GM19023 (cell line): ENCODE data around the gene BIN1.

Source experiments
- ATAC-seq: cut with Tn5 transposase; IDR thresholded peaks from one replicate; pipeline ENCODE4 v1.9.1; 2021; ENCODE audit warnings: mild to moderate bottlenecking, moderate library complexity; ENCODE audit not compliant: unreplicated experiment

Gene BIN1

DNA sequence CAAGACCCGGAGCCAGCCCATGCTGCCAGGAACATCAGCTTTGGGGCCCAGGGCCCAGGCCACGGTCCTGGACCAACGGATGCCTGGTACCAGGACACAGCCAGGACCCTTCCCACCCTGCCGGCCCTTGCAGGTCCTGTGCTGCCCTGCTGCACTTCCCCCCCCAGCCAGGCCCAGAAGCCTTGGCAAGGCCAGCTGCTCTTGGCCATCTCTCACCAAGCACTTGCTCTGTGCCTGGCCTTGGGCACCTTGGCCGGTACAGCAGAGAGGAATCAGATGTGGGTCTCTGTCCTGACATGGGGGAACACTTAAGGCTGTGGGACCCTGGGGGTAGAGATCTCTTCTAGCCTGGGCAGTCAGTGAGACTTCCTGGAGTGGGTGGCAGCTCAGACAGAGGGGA, 28.9 kb downstream of the BIN1 start:
- ATAC-seq = no peak

DNA sequence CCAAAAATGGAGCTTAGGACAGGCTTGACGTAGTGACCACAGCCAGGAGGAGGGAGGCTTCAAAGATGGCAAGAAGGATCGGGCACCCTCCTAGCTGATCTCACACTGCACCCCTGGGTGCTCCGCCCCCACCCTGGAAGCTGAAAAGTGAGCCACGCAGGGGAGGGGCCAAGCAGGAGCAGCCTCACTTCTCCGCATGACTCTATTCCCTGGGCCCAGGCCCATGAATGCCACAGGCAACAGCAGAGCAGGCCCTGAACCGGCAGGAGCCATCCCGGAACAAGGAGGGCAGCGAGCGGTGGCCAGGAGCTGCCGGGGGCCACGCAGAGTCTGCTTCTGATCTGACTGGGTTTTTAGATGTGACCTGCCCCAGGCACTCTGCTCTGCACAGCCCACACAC, 30.0 kb downstream of the BIN1 start:
- ATAC-seq = no peak

DNA sequence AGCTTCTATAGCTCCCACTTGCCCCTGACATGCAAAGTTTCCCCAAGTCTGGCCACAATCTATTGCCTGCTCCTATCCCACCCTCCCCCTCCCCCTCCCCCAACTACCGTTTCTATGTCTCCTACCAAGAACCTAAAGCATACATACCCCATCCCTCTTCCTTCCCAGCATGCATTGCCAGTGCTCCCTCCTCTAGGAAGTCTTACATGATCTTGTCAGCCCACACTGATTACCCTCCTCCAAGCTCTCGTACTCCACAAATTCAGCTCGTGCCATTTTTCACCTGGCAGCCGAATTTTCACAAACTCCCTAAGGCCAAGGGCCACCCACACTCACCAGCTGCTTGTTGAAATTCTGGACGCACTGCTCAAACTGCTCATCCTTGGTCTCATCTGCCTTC, 30.7 kb downstream of the BIN1 start:
- no peak for ATAC-seq

DNA sequence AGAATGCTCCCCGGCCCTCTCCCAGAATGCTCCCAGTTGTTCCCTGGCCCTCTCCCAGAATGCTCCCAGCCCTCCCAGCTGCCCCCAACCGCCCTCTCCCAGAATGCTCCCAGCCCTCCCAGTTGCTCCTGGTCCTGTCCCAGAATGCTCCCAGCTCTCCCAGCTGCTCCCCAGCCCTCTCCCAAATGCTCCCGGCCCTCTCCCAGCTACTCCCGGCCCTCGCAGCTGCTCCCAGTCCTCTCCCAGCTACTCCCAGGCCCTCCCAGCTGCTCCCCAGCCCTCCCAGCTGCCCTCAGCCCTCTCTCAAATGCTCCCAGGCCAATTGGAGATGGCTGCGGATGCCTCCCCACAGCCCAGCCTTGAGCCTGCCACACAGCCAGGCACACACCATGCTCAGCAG, 31.1 kb downstream of the BIN1 start:
- ATAC-seq = no peak

DNA sequence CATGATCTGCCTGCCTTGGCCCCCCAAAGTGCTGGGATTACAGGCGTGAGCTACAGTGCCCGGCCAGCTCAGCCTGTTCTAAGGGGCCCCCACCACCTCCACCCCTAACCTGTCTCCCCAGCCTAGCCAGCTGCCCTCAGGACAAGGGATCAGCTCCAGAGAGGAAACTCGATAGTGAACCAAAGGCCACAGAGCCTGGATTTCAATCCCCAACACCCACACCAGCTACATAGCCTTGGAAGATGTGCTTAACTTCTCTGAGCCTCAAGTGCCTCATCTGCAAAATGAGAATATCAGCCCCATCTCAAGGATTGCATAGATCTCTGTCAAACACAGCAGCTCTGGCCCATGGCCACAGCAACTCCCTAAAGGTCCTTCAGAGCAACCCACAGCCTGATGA, 32.0 kb downstream of the BIN1 start:
- ATAC-seq = no peak

DNA sequence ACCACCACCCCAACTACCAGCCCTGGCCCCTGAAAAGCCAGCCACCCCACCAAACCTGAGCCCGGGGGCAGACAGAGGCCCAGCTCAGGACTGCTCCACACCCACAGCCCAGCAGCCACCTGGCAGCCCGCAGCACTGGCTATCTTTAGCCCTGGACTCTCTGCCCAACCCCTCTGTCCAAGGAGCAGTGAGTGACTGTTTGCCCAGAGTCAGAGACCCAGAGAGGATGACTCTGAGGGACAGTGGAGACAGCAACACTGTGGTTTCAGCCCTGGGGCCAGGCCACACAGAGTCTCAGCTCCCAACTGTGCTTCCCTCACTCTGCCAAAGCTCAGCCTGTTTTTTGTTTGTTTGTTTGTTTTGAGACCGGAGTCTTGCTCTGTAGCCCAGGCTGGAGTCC, 32.6 kb downstream of the BIN1 start:
- no peak for ATAC-seq

DNA sequence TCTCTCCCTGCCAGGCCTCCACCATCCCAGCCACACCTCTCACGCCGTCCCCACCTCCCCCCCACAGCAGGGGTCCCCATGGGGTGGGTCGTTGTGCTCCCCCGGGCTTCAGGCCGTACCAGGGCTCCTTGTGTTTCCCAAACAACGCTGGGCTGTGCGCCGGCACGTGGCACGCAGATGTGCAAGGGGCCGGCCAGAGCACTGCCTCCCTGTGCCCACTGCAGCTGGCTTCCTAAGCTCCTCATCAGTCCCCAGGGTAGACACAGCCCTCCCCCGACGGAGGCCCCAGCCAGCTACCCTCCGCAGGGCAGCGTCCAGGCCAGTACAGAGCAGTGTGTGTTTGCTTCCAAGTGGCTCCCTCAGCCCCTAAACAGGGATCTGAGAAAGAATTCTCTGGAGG, 34.0 kb downstream of the BIN1 start:
- no peak for ATAC-seq

DNA sequence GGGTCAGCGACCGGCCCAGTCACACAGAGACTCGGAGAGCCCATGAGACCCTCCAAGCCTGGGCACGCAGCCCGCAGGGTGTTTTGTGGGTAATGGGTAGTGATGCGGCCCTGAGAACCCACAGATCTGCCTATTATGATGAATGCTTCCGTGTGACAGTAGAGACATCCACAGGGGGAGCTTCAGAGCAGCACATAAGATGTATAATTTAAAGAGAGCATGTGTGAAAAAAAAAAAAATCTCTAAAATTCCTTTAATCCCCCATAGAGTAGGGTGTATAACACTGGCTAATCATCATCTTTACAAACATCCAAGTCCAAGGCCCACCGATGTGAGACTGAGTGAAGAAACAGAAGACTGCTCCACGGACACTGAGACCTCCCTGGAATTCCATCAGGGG, 34.6 kb downstream of the BIN1 start:
- no peak for ATAC-seq

DNA sequence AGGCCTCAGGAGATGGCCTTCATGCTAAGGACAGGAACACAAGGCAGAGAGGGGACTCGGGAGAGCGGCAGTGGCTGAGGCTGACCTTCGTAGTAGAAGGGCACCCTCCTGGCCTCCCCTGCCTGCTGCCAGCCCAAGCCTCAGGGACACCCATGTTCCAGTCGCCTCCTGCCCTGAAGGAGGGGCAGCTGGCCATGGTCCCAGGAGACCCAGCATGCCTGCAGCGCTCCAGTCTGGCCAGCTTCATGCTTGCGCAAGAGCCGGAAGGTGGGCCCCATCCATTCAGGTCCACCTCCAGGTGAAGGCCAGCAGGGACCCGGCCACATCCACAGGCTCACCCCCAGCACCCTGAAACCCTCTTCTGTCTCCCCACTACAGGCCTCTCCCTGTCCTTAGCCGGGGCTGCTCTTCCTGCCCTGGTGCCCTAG, 35.0 kb downstream of the BIN1 start:
- no peak for ATAC-seq

DNA sequence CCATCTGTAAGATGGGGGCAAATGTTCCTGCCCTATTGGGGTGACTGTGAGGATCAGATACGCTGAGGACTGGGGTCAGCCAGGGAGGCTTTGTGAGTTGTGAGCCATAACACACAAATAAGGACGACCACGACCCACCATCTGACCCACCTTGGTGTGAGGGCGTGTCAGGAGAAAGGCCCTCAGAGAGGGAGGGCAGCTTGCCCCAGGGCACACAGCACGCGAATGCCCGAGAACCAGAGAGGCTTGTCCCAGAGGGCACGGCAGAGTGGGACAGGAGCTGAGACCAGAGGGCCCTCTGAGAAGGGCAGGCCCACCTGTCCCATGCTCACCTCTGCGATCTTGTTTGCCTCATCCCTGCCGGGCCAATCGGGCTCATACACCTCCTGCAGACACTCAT, 36.7 kb downstream of the BIN1 start:
- ATAC-seq = no peak

DNA sequence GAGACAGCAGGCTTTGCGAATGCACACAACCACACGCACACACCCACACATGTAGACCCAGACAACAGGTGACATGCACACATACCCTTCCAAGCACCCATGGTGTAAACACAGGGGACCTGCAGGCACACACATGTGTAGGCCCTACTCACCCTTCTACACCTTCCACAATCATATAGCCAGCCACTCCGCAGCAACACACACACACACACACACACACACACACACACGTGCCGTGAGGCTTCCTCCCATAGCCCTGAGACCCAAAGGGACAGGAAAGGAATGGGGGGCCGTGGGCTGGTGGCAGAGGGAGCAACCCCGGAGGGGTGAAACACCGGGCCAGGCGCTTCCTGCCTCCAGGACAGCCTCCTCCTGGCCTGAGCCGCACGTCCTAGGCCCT, 37.4 kb downstream of the BIN1 start:
- no peak for ATAC-seq

DNA sequence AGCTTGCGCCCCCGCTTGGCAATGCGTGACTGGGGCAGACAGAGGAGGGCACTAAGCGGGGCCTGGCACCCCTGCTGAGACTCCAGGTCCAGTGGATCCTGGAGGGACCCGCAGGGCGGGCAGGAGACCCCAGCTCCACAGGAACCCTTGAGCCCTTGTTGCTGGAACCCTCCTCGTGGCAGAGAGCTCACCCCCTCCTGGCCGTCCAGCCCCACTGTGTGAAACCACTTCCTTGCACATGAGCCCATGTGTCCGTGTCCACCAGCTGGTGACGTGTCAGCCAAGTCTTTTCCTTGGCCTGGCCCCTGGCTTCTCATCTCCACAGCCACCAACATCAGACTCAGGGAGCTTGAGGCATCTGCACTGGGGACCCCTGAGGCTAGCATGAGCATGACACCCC, 38.0 kb downstream of the BIN1 start:
- no peak for ATAC-seq

DNA sequence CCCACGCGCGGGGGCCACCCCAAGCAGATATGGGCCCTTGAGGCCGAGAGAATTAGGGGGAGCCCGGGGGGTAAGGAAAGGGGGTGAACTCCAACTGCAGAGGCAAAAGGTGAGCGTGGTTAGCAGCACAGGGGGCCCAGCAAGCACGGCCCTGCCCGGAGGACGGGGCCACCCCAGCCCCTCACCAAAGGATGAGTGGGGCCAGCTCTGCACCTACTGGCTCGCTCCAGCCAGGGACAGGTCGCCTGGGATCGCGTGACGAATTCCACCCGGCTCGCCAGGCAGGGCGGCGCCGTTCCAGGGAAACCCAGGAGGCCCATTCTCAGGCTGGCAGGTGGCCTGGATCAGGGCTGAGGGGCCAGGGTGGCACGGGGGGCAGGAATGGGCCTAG, 38.6 kb downstream of the BIN1 start:
- no peak for ATAC-seq

DNA sequence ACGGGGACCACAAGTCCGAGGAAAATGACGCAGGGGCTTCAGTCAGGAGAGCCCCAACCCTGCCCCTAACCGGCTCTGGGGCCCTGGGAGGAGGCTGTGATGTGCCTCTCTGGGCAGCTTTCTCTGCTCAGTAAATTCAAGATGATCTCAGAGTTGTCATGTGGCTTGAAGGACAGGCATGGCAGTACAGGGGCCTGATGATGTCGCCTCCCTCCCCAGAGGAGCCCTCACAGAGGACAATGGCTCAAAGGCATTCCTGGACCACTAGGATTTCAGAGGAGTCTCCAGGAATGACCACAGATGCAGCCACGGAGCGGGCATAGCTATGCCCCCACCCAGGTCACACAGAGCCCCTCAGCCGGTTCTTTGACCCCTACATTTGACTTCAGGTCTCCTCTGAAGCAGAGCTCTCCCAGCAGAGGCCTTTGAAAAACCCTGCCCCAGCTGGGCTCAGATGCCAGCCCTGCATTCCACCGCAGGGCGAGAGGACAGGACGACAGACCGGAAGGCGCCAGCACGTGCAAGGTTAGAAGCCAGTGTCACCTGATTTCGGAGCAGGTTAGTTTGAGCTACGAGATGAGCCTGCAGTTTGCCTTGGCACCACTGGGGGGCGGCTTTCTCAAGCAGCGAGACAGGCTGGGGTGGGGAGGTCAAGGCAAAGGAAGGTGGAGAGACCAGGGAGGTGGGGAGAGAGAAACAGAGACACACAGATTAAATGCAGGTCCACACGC, 39.2 kb downstream of the BIN1 start:
- no peak for ATAC-seq

DNA sequence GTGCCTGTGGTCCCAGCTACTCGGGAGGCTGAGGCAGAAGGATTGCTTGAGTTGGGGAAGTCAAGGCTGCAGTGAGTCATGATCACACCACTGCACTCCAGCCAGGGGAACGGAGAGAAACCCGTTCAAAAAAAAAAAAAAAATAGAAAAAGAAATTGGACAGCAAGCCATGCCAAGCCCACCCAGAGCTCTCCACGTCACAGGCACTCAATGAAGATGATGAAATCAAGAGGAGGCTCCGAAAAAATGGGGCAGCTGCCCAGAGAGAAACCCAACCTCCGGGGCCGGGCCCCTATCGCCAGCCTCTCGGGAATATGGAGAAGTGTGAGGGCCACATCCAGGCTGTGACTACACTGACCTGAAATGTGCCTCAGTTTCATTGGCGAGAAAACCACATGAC, 40.0 kb downstream of the BIN1 start:
- no peak for ATAC-seq

DNA sequence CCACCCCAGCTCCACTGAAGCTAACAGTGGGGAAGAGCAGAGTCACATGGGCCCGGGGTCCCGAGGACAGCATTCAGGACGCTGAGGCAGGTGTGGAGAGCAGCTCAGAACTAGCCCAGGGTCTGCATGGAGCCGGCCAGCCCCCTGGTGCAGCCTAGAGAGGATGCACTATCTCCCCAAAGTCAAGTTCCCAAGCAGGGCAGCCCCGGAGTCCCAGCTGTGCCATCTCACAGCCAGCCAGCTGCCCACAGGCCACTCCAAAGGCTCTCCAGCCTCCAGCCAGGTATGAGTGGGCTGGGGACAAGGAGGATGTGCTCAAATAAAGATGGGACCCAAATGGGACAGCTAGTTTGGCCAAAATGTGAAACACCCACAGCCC, 41.0 kb downstream of the BIN1 start:
- no peak for ATAC-seq

DNA sequence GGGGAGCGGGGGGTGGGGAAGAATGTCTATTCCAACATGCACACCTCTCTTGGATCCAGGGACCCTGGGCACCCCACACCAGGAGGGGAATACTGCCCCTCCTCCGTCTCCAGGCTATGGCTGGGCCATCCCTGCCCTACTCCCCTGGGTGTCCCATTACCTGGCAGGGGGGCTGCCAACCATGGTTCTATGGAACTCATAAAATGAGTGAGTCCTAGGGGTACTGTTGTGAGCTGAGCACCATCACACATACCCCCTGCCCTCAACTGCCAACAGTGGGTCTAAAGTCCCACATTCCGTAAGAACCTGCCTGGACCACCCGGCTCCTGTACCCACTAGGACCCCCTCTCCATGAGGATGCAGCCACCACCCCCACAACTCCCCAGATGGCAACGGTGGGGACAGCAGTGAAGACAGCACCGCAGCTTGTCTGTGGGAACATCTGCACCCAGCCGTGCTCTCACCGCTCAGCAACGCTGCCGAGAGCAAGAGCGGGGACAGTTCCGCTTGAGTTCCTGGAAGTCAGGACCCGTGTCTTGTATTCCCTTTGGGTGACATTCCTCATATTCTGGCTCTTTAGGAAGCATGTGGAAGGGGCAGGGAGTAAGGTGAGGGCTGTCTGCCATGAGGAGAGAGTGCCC, 41.5 kb downstream of the BIN1 start:
- no peak for ATAC-seq

DNA sequence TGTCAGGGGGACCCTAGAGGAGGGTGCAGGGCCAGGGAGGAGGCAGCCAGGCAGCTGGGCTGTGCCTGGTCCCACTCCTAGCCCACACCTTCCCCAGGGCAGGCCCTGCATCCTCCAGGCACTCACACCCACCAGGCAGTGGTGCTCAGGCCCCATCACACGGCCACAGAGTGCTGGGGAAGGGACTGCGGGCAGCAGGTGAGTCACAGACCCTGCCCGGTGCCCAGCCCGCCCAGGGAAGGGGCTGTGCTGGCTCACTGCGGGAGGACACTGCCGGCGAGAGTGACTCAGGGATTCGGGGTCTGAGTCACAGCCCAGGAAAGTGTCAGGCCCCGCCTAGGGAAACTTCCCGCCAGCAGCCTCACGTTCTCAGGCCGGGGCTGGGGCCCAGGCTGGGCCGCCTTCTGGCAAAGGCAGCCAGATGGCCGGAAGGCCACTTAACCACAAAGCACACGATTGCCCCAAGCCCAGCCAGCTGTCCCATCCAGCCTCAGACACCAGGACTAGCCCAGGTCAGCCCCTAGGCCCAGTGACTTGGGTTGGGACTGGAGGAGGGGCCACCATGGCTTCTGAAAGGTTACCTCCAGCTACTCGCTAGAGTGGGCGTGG, 42.2 kb downstream of the BIN1 start:
- ATAC-seq = peak; percentile 85

DNA sequence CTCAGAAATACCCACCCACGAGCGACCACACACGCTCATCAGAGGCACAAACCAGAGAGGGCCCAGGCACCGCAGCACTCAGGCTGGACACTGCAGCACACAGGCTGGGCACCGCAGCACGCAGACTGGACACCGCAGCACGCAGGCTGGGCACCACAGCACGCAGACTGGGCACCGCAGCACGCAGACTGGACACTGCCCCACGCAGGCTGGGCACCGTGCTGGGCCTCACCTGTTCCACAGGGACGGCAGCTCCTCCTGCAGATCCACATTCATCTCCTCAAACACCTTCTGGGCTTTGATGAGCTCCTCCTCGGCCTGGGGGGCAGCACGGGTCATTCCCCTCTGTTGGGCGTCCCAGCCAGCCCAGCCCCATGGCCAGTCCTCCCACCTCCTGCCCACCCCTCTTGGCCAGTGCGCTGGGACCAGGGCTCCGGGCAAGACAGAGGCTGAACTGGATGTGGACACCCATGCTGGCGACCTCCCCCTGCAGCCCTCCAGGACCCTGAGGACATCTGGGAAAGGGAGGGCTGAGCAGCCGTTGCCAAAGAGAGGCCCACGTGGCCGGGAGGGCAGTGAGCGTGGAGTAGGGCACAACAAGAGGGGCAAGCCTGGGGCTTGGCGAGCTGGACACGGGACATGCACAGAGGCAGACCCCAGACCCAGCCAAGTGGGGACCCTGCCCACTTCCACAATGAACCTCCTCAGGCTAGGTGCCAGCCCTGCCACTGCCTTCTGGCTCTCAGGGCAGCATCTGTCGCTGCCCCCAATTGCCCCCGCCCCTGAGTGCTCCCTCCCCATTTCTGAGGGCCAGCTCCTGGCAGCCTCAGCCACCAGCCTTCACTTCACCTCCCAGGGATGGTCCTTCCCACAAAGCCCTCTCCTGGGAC, 43.0 kb downstream of the BIN1 start:
- no peak for ATAC-seq

DNA sequence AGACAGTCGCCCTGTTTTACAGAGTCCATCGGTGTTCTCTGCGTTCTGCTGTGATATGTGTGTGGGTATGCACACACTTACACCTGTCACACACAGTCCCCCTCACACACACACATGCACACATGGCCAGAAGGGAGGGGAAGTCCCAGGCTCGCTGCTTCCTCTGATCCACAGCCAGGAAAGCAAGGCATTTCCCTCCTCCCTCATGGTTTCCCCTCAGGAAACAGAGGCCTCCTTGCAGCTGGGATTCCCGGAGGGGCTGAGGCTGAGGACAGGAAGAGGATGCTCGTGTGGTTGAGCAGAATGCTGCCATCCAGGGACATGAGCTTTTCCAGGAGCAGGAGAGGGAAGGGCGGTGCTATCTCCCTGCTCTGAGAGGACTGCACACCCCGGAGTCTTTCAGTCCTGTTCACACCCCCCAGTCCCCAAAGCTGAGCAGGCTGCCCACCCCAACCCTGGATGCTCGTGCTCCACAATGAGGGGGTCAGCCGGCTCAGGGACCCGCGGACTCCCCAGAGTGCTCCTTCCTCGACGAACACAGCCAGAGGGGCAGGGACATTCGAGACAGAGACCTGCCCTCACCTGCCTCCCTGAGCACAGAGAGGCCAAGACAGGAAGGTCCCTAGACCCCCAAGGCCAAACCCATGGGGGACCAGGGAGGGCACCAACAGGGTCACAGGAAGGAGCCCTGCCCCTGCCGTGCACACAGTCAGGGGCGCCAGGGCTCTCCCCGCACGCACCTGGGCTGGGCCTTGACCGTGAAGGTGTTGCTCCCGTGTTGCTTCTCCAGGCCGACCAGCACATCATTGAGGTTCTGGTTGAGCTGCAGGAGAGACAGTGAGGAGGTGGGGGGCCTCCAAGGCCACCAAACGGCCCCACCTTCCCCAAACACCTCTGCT, 45.3 kb downstream of the BIN1 start:
- ATAC-seq = no peak
